NCI-H748 treated with DMSO at 0.1 percent for 48 hours (cell line): ENCODE measurements around the gene CYSTM1.
A peak's percentile ranks its signal among the peaks of the same experiment; 100 is the strongest.

Source experiments
- DNase-seq: peaks from one replicate; lab custom pipeline; 2025; lab: John Stamatoyannopoulos, UW

CYSTM1 gene, protein sequence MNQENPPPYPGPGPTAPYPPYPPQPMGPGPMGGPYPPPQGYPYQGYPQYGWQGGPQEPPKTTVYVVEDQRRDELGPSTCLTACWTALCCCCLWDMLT

DNA sequence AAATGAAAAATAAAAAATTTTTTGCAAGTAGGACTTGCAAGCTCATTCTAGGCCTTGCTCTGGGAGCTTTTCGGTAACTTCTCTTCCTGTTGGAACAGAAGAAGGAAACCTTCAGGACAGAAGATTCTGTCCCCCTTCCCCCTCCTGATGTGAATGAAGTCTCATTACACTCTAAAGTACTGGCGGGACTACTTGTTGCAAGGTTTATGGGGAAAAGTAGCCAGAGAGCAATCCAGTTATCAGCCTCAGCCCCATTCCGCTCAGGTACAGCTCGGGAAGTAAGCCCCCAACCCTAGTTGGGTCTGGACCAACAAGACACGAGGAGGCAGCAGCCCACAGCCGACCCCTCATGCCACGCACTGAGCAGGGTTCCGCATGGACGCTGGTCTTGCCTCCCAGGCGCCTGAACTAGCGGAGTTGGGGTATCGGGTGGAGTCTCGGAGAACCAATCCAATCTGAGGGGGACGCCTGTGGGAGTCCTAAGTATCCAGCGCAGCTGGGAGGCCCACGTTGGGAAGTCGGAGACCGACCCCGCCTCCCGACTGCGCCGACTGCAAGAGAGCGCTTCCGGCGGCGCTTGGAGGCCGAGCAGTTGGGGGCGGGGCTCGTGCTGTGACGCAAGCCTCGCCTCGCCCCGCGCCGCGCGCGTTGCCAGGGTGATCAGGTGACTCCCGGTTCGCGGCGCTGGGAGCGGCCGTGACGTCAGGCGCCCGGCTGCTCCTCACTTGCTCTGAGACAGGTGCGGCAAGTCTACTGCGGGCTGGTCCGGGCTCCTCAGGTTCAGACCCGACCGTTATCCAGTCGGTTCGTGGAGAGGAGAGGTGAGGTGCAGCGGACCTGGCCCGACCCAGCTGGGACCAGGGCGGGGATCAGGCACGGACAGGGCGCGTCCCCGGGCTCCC, at the start of gene CYSTM1:
CYSTM1 (plus strand) TSS at position 724 of the 902 bp plus-strand sequence. CDS start 19,278 bp downstream, outside the sequence.
- DNase-seq, result peak; percentile 87

DNA sequence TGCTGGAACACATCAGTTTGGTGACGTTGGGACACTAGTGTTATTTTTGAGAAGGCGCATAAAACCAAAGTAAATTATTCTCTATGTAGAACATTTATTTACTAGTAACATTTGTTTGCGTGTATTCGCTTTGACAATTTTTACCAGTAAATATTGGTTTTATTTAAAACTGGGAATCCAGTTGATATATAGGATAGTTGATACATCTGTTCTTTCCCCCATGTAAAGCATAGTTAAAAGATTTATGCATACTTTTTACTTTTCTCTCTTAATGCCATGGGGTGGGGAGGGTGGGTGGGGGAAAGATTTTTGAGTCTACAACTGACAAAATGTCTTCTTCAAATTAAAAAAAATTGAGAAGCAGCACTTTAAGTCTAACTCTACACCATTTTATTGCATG, 49.4 kb upstream of the CYSTM1 start, which contains the start of gene IGIP:
IGIP (plus strand) TSS at position 301 of the 400 bp plus-strand sequence. CDS start 2,540 bp downstream, outside the sequence.
- no peak for DNase-seq

DNA sequence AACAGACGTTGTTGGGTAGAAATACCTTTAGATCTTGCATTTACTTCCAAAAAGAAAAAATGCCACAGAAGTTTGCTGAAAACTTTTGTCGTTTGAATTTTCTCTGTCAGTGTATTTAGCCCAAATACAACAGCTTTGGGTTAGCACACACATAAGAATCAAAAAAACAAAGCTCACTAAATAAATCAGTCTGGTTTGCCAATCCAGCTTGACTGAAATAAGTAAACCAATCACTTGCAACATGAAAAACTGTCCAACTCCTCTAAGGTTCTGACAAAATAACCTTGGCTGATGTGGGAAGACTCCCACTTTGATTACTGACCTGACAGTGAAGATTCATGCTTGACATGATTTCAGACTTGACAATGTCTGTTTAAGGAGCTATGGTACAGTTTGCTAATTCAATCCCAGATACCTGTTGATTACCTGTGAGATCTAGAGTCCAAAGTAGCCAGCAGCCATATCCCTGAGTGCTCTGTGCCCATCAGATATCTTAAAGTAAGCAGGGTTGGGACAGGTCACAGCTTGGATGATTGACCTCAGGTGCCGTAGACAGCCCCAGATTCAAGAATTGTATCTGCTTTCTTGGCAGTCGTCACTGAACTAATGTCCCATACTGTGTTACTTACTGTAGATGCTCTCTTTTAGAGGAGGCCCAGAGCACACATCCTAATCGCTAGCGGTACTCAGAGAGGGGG, 48.5 kb upstream of the CYSTM1 start:
- no peak for DNase-seq

- no peak for DNase-seq
These were observed 46.6 kb upstream of the CYSTM1 start for GRCh38 chr5:140128376-140128775.

DNA sequence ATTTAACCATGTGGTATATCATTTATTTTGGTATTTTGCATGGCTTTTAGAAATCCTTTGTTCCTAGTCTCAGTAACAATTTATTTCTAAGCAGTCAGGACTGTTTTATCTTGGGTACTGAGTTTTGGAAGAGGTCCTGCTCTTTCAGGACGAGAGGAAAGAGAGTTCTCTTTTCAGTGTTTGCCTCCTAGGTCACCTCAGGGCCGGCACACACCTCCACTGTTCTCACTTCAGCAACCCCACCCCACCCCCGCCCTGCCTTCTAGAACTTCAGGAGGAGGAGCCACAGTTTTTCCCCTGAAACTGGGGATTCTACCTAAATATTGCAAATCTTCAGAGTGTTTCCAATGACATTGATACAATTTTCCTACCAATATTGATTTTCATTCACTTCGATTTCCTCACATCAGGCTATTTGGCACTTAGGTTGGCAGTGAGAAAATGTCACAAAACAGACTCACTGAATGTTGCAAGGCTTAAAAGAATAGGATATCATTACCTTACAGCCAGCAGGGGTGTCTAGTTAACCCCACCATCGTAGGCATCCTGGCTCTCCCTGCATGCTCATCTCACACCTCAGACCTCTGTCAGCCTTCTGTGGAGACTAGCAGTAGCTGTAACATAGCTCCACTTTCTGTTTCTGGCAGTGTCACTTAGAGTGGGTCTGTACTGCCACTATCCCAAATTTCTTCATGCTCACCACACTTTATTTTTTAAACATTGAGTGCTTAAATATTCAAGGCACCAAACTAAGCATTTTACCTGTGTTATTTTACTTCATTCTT, 43.8 kb upstream of the CYSTM1 start:
- DNase-seq, result no peak

GRCh38 chr5:140131967-140132409, 43.0 kb upstream of the CYSTM1 start:
- DNase-seq, result no peak

- DNase-seq, result no peak
These were observed 41.3 kb upstream of the CYSTM1 start for GRCh38 chr5:140133514-140134167.

- DNase-seq, result no peak
These were observed 40.6 kb upstream of the CYSTM1 start for GRCh38 chr5:140134277-140134935.

DNA sequence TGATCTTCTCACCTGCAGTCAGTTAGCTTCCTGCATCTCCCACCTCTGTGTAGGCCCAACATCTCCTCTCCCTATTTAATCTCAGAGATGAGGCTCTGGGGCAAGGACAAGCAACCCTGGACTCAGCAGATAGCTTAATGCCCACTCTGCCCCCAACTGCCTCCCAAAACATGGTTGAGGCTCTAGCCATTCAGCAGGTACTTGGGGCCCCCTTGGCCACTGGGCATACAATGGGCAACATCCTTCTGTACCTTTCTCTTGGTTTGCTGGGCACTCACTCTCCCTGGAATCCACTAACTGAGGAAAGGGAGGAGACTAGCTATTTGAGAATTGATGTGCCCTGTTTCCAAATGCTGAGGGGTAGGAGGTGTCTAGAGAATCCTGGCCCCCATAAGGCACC, 39.9 kb upstream of the CYSTM1 start:
- DNase-seq, result no peak

- no peak for DNase-seq
These were observed 38.4 kb upstream of the CYSTM1 start for GRCh38 chr5:140136624-140137023.

DNA sequence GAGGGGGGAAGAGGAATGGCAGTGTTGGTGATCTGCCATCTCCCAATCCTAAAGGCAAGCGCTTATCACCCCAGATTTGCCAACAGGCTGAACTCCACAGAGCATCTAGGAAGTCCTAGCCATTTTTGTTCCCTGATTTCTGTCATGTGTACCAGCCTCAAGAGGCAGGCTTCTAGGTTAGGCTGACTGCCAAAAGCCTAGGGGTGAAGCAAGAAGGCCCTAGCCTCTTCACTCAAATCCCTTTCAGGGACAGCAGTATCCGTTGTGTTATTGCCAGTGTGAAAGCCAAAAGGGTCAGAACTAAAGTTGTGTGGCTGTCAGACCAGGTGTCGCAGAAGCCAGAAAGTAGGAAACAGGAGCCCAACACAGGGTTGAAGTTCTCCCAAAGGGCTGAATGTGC, 34.6 kb upstream of the CYSTM1 start:
- DNase-seq, result no peak

DNA sequence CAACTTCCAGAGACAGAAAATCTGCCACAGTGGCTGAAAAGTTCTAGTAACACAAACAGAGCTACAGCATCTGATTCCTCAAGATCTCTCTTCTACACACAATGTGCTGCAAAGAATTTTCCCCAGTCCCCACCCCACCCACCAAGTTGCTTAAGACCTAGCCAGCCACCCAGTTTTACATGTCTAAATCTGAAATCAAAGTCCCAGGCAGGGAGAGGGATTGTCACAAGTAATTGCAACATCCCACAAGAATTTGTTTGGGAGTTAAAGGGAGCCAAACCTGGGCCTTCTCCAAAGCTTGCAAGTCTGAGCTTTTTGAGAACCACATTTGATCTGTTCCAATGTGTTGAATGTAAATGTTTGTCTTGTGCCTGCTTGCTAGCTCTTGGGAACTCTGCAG, 33.7 kb upstream of the CYSTM1 start:
- no peak for DNase-seq

- DNase-seq, result no peak
These were observed 32.7 kb upstream of the CYSTM1 start for GRCh38 chr5:140142246-140142645.

DNA sequence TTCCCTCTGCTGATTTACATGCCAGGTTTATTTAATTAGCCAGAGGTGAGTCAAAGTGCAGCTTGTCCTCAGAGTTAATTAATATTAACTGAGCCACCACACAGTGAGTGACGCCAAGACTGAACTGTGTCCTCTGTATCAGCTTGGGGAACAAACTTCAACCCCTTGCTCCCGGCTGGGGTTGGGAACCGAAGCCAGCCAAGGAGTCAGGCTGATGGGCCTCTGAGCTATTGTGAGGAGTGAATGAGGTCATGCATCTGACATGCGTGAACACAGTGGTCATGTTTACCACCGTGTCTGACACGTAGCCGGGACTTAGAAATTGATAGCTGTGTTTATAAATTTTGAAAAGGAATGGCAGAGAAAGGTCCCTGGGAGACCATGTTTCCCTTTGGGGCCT, 32.1 kb upstream of the CYSTM1 start:
- DNase-seq, result no peak

DNA sequence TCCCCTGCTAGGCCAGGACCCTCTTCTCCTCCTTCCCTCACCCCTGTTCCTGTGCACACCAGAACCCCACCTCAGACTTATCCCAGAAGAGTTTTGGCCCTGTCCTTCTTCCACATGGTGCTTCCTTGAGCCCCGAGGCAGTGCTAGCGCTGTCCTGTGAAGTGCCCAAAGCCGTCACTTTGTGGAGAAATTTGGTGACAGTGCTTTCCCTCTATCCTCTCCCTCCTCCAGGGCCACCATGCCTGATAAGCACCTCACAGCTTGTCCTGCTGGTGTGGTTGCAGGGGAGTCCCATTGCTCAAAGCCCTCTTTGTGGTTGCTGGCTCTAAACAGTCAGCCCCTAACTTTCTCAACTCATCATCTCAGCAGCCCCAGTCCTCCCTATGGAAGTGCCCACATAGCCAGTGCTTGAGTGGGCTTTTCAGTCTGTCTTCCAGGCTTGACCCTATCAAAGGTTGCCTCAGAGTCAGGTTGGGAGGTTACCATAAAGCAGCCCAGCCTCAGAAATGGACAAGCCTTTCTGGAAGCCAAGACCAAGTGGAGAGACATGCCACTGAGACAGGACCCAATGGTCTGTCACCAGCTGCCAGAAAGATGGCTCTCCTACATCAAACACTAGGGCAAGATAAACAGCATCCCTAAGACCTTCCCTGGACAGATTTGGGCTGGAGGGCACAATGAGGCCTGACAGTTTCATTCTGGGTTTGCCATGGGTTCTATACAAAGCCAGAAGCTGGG, 31.3 kb upstream of the CYSTM1 start:
- DNase-seq, result no peak

DNA sequence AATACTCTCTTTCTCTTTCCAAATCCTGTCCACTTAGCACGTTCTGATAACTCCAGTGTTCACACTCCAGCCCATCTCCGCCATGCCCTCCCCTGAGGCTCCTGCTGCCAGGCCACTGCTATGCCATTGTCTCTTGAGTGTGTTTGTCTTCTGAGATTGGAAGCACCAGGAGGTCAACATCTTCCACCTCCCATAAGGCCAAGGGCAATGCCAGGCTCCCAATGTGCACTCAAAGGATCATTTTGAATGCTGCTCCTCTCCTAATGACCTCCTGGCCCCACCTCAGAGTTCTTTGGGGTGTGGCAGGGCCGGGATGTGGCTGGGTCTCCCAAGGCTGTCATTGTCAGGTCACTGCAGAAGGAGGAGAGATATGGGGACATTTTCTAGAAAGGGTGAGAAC, 29.7 kb upstream of the CYSTM1 start:
- DNase-seq, result no peak

- DNase-seq, result peak; percentile 7
These were observed 29.0 kb upstream of the CYSTM1 start for GRCh38 chr5:140145818-140146522.

DNA sequence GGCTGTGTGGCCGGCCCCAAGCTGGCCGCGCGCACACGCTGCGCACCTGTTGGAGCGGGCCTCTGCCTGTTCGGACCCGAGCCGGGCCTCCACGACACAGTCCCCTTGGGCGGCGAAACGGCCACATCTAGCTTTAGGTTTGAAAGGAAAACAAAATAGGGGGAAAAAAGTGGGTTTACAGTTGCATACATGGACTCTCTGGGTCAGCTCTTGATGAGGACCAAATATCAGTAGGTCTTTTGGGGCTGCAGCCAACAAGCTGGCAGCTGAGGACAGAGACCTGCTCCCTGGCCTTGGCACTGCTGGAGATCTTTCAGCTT, 28.5 kb upstream of the CYSTM1 start:
- no peak for DNase-seq

- DNase-seq, result no peak
These were observed 27.5 kb upstream of the CYSTM1 start for GRCh38 chr5:140147460-140147859.

DNA sequence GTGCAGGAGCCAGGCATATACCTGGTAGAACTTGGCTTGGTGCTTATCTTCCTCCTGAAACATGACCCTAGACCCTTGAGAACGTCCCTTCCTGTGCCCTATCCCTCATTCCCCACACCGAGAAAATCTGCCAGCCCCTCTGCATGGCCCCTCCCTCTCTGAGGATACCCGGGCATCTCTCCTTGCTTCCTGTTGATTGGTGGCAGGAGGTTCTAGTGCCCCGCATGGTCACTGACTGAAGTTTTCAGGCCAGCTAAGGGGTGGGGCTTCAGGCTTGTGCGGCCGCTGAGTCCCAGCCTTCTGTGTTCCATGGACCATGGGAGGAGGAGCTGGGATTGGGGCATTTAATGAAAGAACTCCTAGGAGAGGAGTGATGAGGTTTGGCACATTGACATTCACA, 26.5 kb upstream of the CYSTM1 start:
- no peak for DNase-seq
